NT2/D1 (cell line): ENCODE data around the gene ALKBH1.

Source experiments
- YY1 ChIP-seq: IDR thresholded peaks from 2 replicates; pipeline ENCODE4 v1.6.1; 2011; ENCODE audit not compliant: insufficient read length, insufficient read depth
- ZNF274 ChIP-seq: IDR thresholded peaks from 2 replicates; pipeline ENCODE4 v1.6.1; 2011; ENCODE audit warnings: mild to moderate bottlenecking, low read depth, low read length

- TF ChIP-seq ZNF274 (no peak), YY1 (no peak)
These were observed 26.3 kb downstream of the ALKBH1 start for GRCh38 chr14:77681196-77682157.
